Neural progenitor cell (in vitro differentiated cells): Measurements from ENCODE around the gene ADAMTSL2. TPM values are rescaled to one million over a fixed set of nuclear protein-coding genes. Genes with fewer than 3 reads are reported as not detected.

Experiments
- DNase-seq: peaks from one replicate; pipeline ENCODE4 v3.0.0-alpha.2; 2016; ENCODE audit warnings: low spot score
- H2AFZ ChIP-seq: fragments of 200-600 bp; sonication (generic); replicated peaks from 2 replicates; pipeline ENCODE4 v1.6.1; 2016; ENCODE audit warnings: antibody characterized with exemption
- H3F3A ChIP-seq: fragments of 200-600 bp; sonication (generic); 2 replicates; pipeline ENCODE4 v1.6.1; 2016; ENCODE audit warnings: antibody characterized with exemption, low read depth
- H3K27ac ChIP-seq: fragments of 200-600 bp; sonication (generic); 2 replicates; pipeline ENCODE4 v1.5.1; 2016; ENCODE audit warnings: mild to moderate bottlenecking
- H3K27me3 ChIP-seq: fragments of 200-600 bp; sonication (generic); 2 replicates; pipeline ENCODE4 v1.6.1; 2016; ENCODE audit warnings: mild to moderate bottlenecking, moderate library complexity
- H3K36me3 ChIP-seq: fragments of 200-600 bp; sonication (generic); 2 replicates; pipeline ENCODE4 v1.5.1; 2016
- H3K4me1 ChIP-seq: fragments of 200-600 bp; sonication (generic); 2 replicates; pipeline ENCODE4 v1.6.1; 2016; ENCODE audit warnings: mixed run types
- H3K4me2 ChIP-seq: fragments of 200-600 bp; sonication (generic); 2 replicates; pipeline ENCODE4 v1.6.1; 2016
- H3K4me3 ChIP-seq: fragments of 200-600 bp; sonication (generic); 2 replicates; pipeline ENCODE4 v1.5.1; 2016
- H3K79me2 ChIP-seq: fragments of 200-600 bp; sonication (generic); 2 replicates; pipeline ENCODE4 v1.6.1; 2016; ENCODE audit warnings: low read depth
- H3K9ac ChIP-seq: fragments of 200-600 bp; sonication (generic); 2 replicates; pipeline ENCODE4 v1.6.1; 2016
- H3K9me3 ChIP-seq: fragments of 200-600 bp; sonication (generic); 2 replicates; pipeline ENCODE4 v1.5.1; 2016; ENCODE audit warnings: low read depth
- H4K20me1 ChIP-seq: fragments of 200-600 bp; sonication (generic); 2 replicates; pipeline ENCODE4 v1.6.1; 2016; ENCODE audit warnings: low read depth
- H3K27ac Mint-ChIP-seq: 3 replicates; pipeline ENCODE4 v1.8.0; 2021; ENCODE audit warnings: mixed read lengths
- H3K27me3 Mint-ChIP-seq: 2 replicates; pipeline ENCODE4 v1.8.0; 2022; ENCODE audit warnings: low read depth, mild to moderate bottlenecking, inconsistent platforms, moderate library complexity, mixed read lengths; ENCODE audit not compliant: insufficient read depth
- H3K36me3 Mint-ChIP-seq: 3 replicates; pipeline ENCODE4 v1.8.0; 2021; ENCODE audit warnings: mixed read lengths
- H3K4me1 Mint-ChIP-seq: 3 replicates; pipeline ENCODE4 v1.8.0; 2021; ENCODE audit warnings: mixed read lengths
- H3K4me3 Mint-ChIP-seq: 3 replicates; pipeline ENCODE4 v1.8.0; 2021; ENCODE audit warnings: mild to moderate bottlenecking, moderate library complexity, mixed read lengths
- H3K9me3 Mint-ChIP-seq: 3 replicates; pipeline ENCODE4 v1.8.0; 2020; ENCODE audit warnings: mixed read lengths
- CTCF ChIP-seq: fragments of 200-600 bp; sonication (generic); IDR thresholded peaks from 2 replicates; pipeline ENCODE4 v1.5.1; 2017; ENCODE audit warnings: antibody characterized with exemption, mild to moderate bottlenecking
- EZH2 ChIP-seq: fragments of 200-600 bp; sonication (generic); IDR thresholded peaks from 2 replicates; pipeline ENCODE4 v1.6.1; 2017; ENCODE audit warnings: antibody characterized with exemption, mild to moderate bottlenecking, moderate library complexity
- EZH2phosphoT487 ChIP-seq: fragments of 200-600 bp; sonication (generic); IDR thresholded peaks from 2 replicates; pipeline ENCODE4 v1.6.1; 2017; ENCODE audit warnings: antibody characterized with exemption
- total RNA-seq: library from RNA; depleted of rRNA; stranded (reverse); fragments of >200 nt; gene quantifications from 2 replicates; pipeline ENCODE4 v1.2.3, GENCODE V29; 2015; ENCODE audit warnings: low replicate concordance

The ADAMTSL2 gene
- total RNA-seq: 0.30 and 0.99 TPM in 2 replicates

GRCh38 chr9:133534346-133535291 lies at the start of gene ADAMTSL2:
TSS of gene ADAMTSL2 (plus strand) at chr9:133534704. CDS start at chr9:133536713, 2,009 bp downstream.
- Histone ChIP-seq H3K4me3 (peak within 1 kb of the TSS; percentile 27), H3K4me1 (peaks cover 16% of the 10 kb centered on the region), H3K27ac (no peak within 1 kb of the TSS)

GRCh38 chr9:133485531-133486260 lies 48.8 kb upstream of the ADAMTSL2 start:
- Mint-ChIP-seq H3K27me3 (peaks cover 14% of the 10 kb centered on the region), H3K4me3 (no peak overlapping the region), H3K27ac (no peak overlapping the region), H3K9me3 (no peaks in the 10 kb centered on the region), H3K36me3 (no peaks in the 10 kb centered on the region), H3K4me1 (peaks cover 7% of the 10 kb centered on the region)
- H3K9me3 ChIP-seq: no peaks in the 10 kb centered on the region
- no peaks in the 10 kb centered on the region for H3K4me1 ChIP-seq
- no peak overlapping the region for H3K27ac ChIP-seq
- H2AFZ ChIP-seq: no peak overlapping the region
- no peak overlapping the region for H3K4me3 ChIP-seq
- TF ChIP-seq CTCF (no peak), EZH2phosphoT487 (no peak), EZH2 (no peak)
- H4K20me1 ChIP-seq: no peaks in the 10 kb centered on the region
- no peak overlapping the region for H3K9ac ChIP-seq
- no peaks in the 10 kb centered on the region for H3K36me3 ChIP-seq
- H3F3A ChIP-seq: no peaks in the 10 kb centered on the region
- H3K27me3 ChIP-seq: peaks cover 8% of the 10 kb centered on the region
- H3K4me2 ChIP-seq: no peak overlapping the region
- no peaks in the 10 kb centered on the region for H3K79me2 ChIP-seq
- DNase-seq: no peak

More at GRCh38 chr9:133534346-133535291, at the start of gene ADAMTSL2:
- peak; percentile 85 for DNase-seq
- H3K4me3 Mint-ChIP-seq: peak within 1 kb of the TSS; percentile 71
- H3K27ac Mint-ChIP-seq: peak within 1 kb of the TSS; percentile 37
- Histone ChIP-seq H2AFZ (peak within 1 kb of the TSS; percentile 73), H4K20me1 (no peaks in the 10 kb centered on the region), H3K79me2 (no peaks in the 10 kb centered on the region), H3F3A (no peaks in the 10 kb centered on the region), H3K36me3 (no peaks in the 10 kb centered on the region), H3K9me3 (no peaks in the 10 kb centered on the region), H3K4me2 (peak within 1 kb of the TSS; percentile 72), H3K9ac (no peak within 1 kb of the TSS), H3K27me3 (peaks cover 21% of the 10 kb centered on the region)
- H3K4me1 Mint-ChIP-seq: peaks cover 33% of the 10 kb centered on the region
- no peaks in the 10 kb centered on the region for H3K36me3 Mint-ChIP-seq
- TF ChIP-seq EZH2phosphoT487 (no peak), EZH2 (peak; percentile 60), CTCF (no peak)
- peaks cover 10% of the 10 kb centered on the region for H3K27me3 Mint-ChIP-seq
- no peaks in the 10 kb centered on the region for H3K9me3 Mint-ChIP-seq

GRCh38 chr9:133487331-133487725 lies 47.2 kb upstream of the ADAMTSL2 start:
- no peak overlapping the region for H3K4me3 ChIP-seq
- Mint-ChIP-seq H3K27ac (no peak overlapping the region), H3K36me3 (no peaks in the 10 kb centered on the region), H3K4me1 (peaks cover 4% of the 10 kb centered on the region), H3K9me3 (no peaks in the 10 kb centered on the region), H3K4me3 (no peak overlapping the region), H3K27me3 (peaks cover 12% of the 10 kb centered on the region)
- no peak for DNase-seq
- peaks cover 3% of the 10 kb centered on the region for H3K27me3 ChIP-seq
- H3K4me1 ChIP-seq: no peaks in the 10 kb centered on the region
- H4K20me1 ChIP-seq: no peaks in the 10 kb centered on the region
- H3K4me2 ChIP-seq: no peak overlapping the region
- no peaks in the 10 kb centered on the region for H3F3A ChIP-seq
- H3K9ac ChIP-seq: no peak overlapping the region
- no peaks in the 10 kb centered on the region for H3K9me3 ChIP-seq
- no peak overlapping the region for H2AFZ ChIP-seq
- TF ChIP-seq EZH2phosphoT487 (no peak), EZH2 (no peak), CTCF (no peak)
- H3K36me3 ChIP-seq: no peaks in the 10 kb centered on the region
- H3K27ac ChIP-seq: no peak overlapping the region
- H3K79me2 ChIP-seq: no peaks in the 10 kb centered on the region
